WERI-Rb-1 (cell line): ENCODE data around the gene GPC5.
"Not testable (repeated sequence)": the region's sequence is repeated elsewhere in the genome, so short reads cannot be mapped to it uniquely, and the experiment has no call there.

ENCODE experiments used
- DNase-seq: peaks from one replicate; pipeline ENCODE4 v3.0.0-alpha.2; 2020
- H3K27ac ChIP-seq: fragments of 250-450 bp; sonication (Bioruptor Pico); 2 replicates; pipeline ENCODE4 v1.5.1; 2020; ENCODE audit warnings: mild to moderate bottlenecking, moderate library complexity
- H3K27me3 ChIP-seq: fragments of 250-450 bp; sonication (Bioruptor Pico); 2 replicates; pipeline ENCODE4 v1.5.1; 2021; ENCODE audit warnings: mild to moderate bottlenecking, low read depth, moderate library complexity; ENCODE audit not compliant: insufficient read depth, severe bottlenecking
- H3K36me3 ChIP-seq: fragments of 250-450 bp; sonication (Bioruptor Pico); 2 replicates; pipeline ENCODE4 v1.5.1; 2020; ENCODE audit warnings: mild to moderate bottlenecking, moderate library complexity
- H3K4me3 ChIP-seq: 2 replicates; pipeline ENCODE4 v1.5.1; 2011; ENCODE audit warnings: low read depth, mild to moderate bottlenecking, control low read depth, low read length
- H3K9me3 ChIP-seq: fragments of 250-450 bp; sonication (Bioruptor Pico); 2 replicates; pipeline ENCODE4 v1.5.1; 2021; ENCODE audit warnings: mild to moderate bottlenecking, moderate library complexity; ENCODE audit not compliant: severe bottlenecking
- TF ChIP-seq, protein P1 (sequence below): IDR thresholded peaks from 2 replicates; pipeline ENCODE4 v1.5.1; 2011; ENCODE audit warnings: low read depth, mild to moderate bottlenecking, control low read depth, inconsistent platforms, low read length

Gene GPC5

DNA sequence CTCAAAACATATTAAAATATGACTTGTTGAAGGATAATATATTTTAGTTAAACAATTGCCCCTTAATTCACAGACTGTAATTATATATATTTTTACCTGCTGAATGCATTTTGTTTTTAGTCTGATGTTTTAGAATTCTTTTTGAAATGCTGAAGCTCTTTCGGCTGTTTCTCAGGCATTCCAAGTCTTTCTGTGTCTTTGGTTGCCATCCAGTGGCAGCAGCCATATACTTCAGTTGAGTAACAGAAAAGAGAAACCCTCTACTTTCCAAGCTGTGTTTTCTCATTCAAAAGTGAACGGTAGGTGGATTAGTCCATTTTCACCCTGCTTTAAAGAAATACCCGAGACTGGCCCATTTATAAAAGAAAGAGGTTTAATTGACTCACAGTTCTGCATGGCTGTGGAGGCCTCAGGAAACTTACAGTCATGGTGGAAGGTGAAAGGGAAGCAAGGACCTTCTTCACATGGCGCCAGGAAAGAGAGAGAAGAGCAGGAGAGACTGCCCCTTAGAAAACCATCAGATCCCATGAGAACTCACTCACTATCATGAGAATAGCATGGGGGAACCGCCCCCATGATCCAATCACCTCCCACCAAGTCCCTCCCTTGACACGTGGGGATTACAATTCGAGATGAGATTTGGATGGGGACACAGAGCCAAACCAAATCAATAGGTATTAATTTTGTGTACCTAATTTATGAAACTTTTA, 383.7 kb downstream of the GPC5 start:
- TF ChIP-seq, protein P1, sequence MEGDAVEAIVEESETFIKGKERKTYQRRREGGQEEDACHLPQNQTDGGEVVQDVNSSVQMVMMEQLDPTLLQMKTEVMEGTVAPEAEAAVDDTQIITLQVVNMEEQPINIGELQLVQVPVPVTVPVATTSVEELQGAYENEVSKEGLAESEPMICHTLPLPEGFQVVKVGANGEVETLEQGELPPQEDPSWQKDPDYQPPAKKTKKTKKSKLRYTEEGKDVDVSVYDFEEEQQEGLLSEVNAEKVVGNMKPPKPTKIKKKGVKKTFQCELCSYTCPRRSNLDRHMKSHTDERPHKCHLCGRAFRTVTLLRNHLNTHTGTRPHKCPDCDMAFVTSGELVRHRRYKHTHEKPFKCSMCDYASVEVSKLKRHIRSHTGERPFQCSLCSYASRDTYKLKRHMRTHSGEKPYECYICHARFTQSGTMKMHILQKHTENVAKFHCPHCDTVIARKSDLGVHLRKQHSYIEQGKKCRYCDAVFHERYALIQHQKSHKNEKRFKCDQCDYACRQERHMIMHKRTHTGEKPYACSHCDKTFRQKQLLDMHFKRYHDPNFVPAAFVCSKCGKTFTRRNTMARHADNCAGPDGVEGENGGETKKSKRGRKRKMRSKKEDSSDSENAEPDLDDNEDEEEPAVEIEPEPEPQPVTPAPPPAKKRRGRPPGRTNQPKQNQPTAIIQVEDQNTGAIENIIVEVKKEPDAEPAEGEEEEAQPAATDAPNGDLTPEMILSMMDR: peak; percentile 52; the same call in 1 of the 2 replicates
- DNase-seq: peak; percentile 62
- H3K4me3 ChIP-seq, H3K36me3 ChIP-seq, H3K27me3 ChIP-seq, H3K9me3 ChIP-seq, H3K27ac ChIP-seq: not testable (repeated sequence)

DNA sequence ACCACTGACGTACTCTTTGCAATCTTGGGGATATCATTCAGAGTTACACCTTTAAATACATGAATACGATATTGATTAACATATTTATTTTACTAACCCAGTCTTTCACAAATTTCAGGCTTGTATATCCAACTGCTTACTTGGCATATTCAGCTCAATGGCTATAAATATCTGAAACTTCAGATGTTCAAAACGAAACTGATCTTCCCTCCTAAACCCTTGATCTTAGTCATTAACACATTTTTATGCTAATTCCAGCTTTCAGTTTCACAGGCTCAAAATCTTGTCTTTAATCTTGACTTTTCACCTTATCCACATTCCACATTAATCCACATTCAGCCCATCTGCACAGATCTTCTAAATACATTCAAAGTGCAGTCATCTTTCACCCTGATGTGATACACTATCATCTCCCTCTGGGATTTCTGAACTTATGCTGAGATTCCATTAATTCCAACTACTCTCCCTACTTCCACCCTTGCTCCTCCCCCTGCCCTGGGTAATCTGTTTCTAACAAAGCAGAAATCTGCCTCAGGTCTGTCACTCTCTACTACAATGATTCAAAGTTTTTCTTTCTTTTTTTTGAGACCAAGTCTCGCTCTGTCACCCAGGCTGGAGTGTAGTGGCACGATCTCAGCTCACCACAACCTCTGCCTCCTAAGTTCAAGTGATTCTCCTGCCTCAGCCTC, 387.2 kb downstream of the GPC5 start:
- TF ChIP-seq, protein P1: no peak

DNA sequence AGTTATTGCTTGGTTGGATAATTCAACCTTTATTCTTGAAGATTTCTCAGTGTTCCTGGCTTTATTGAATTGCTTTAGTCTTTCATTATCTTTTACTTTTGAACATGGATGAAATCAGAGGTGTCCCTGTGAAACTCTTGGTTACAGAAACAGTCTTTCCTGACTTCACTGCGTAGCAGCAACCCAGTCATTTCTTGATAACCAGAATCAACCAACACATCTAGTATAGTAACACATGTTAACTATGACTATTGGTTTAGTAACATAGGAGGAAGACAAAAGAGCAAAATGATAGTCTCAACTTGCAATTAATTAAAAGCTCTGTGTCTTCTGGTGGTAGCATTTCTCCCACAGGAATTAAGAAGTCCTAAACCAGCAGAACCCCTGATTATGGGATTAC, 393.6 kb downstream of the GPC5 start:
- H3K9me3 ChIP-seq: no peaks in the 10 kb centered on the region
- no peaks in the 10 kb centered on the region for H3K27me3 ChIP-seq
- H3K27ac ChIP-seq: no peak overlapping the region
- no peaks in the 10 kb centered on the region for H3K36me3 ChIP-seq
- no peak for DNase-seq
- TF ChIP-seq, protein P1: no peak
- H3K4me3 ChIP-seq: no peak overlapping the region

More for the DNA sequence above, 387.2 kb downstream of the GPC5 start:
- no peaks in the 10 kb centered on the region for H3K27me3 ChIP-seq
- H3K9me3 ChIP-seq: no peaks in the 10 kb centered on the region
- H3K4me3 ChIP-seq: no peak overlapping the region
- peak; percentile 36 for DNase-seq
- H3K36me3 ChIP-seq: no peaks in the 10 kb centered on the region
- no peak overlapping the region for H3K27ac ChIP-seq

DNA sequence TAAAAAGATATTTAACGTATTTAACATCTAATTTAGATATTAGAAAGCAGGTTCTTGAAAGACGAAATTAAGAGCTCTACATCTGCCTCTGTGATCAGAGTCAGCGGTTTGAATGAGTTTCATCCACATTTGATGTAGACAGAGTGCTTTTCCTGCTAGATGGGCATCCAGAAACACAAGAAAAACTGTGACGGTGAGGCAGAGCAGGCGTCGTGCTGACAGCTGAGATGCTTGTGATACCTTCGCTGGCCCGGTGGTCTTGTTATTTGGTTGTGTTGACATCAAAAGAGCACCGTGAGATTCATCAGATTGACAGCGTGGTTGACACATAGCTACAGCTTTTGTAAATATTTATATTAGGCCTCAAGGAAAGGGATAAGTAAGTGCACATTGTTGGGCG, 399.1 kb downstream of the GPC5 start:
- H3K9me3 ChIP-seq: no peaks in the 10 kb centered on the region
- no peak overlapping the region for H3K4me3 ChIP-seq
- no peaks in the 10 kb centered on the region for H3K36me3 ChIP-seq
- H3K27me3 ChIP-seq: no peaks in the 10 kb centered on the region
- H3K27ac ChIP-seq: no peak overlapping the region
- TF ChIP-seq, protein P1: no peak
- no peak for DNase-seq

DNA sequence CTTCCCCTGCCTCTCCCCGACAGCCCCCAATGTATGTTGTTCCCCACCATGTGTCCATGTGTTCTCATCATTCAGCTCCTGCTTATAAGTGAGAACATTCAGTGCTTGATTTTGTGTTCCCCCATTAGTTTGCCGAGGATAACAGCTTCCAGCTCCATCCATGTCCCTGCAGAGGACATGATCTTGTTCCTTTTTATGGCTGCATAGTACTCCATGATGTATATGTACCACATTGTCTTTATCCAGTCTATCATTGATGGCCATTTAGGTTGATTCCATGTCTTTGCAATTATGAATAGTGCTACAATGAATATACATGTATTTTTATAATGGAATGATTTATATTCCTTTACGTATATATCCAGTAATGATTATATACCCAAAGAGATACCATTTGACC, 399.9 kb downstream of the GPC5 start:
- not testable (repeated sequence) for H3K9me3 ChIP-seq, H3K27me3 ChIP-seq, H3K27ac ChIP-seq, H3K36me3 ChIP-seq, H3K4me3 ChIP-seq, DNase-seq

DNA sequence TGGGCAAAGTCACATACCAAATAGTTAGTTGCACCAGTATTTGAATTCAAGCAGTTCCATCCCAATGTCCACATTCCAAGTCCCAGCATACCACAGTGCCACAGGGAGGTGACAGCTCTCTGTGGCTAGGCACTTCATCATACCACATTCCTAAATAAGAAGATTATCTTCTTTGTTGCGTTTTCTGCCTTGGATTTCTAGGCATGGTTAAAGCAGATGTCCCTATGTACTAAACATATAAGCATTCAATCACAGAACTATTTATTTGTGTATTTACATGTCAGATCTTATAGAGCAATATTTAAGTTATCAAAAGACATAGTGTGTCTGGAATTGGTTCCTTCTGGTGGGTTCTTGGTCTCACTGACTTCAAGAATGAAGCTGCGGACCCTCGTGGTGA, 403.4 kb downstream of the GPC5 start:
- not testable (repeated sequence) for H3K27me3 ChIP-seq, H3K9me3 ChIP-seq, H3K36me3 ChIP-seq, H3K27ac ChIP-seq, H3K4me3 ChIP-seq, DNase-seq
